GM21515 (cell line): ENCODE measurements around the gene DUOXA1.
"Not testable (repeated sequence)": the region's sequence is repeated elsewhere in the genome, so short reads cannot be mapped to it uniquely, and the experiment has no call there.

Experiments
- ATAC-seq: cut with Tn5 transposase; IDR thresholded peaks from one replicate; pipeline ENCODE4 v1.9.1; 2021; ENCODE audit not compliant: unreplicated experiment

DUOXA1 gene

DNA sequence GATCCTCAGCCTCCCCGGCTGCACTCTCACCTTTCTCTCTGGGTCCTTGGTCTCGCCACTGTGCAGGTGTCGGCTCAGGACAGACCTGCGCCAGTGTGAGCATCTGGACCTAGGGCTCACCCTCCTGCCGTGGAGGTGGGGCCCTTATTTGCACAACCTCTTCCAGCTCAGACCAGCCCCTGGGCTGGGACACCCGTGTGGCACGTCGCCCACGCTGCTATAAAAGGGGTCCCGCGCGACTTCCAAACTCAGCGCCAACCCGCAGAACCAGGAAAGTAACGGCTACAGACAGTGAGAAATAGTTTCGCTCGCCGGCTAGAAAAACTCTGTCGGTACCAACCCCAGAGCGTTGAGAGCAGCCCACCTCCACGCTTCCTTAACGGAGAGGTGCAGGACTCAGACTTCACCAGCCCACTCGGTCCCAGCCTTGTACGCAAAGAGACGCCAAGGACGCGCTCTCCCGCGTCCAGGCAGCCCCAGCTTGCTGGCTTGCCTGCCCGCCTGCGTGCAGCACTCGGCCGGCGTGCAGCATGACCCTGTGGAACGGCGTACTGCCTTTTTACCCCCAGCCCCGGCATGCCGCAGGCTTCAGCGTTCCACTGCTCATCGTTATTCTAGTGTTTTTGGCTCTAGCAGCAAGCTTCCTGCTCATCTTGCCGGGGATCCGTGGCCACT, 15.5 kb downstream of the DUOXA1 start, which contains the start of the genes DUOX2 and DUOXA2:
DUOX2 (minus strand) TSS at position 97 of the 675 bp plus-strand sequence. CDS start 761 bp downstream, outside the sequence.
DUOXA2 (plus strand) TSS at position 251 of the 675 bp plus-strand sequence; CDS start at position 531, 280 bp downstream.
- no peak for ATAC-seq

DNA sequence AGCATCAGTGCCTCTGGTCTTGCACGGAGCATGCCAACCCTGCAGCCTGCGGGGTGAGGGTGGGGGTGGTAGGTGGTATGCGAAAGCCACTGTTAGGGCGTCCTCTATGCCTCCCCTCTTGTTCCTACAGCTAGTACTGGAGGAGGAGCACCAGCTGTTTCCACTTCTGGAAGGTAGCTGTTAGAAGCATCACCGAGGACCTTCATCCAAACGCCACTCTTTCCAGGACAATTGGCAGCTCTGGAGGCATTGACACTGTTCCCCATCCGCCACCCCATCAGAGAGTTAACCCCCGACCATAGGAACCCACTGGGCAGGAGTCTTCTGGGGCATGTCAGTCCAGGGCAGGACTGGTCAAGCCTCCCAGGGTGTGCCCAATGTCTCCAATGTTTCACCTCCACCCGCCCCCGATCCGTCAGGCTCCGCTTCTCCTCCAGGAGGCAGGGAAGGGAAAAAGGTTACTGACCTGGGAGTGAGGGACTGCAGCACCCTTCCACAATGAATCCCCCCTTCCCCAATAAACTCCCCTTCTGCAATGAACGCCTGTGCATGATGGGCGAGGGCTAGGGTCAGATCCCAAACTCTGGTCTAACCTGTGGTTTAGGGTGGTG, 16.2 kb downstream of the DUOXA1 start:
- ATAC-seq: no peak

DNA sequence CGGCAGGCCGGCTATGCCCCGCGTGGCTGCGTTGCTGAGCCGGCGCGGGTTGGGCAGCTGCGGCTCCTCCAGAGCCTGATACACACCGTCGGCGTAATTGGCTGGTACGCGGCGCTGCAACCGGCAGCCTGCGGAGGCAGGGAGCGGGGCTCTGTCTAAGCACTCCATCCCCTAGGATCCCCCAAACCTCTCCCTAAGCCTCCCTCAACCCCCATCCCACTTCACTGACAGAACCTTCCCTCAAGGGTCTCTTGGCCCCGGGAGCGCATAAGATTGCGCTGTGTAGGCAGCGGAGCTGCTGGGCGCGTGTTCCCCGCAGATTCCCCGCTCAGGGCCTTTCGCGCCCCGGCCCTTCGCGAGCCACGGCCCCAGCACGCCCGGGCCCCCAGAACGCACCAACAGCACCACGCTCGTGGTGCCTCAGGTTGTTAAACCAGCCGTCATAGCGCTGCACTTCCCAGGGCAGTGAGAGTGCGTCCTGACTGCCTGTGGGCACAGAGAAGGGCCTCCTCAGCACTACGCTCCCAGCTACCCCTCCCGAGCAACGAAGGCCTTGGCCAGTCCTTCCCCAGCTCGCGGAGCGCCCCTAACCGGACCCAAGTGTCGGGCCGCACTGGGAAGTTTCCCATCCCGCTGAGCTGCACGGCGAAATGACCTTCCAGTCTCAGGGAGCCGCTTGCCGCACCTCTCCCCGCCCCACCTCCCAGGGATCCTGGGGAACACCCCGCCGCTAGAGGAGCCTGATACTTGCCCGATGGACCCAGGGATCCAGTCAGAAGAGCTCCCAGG, 16.9 kb downstream of the DUOXA1 start:
- ATAC-seq: no peak

DNA sequence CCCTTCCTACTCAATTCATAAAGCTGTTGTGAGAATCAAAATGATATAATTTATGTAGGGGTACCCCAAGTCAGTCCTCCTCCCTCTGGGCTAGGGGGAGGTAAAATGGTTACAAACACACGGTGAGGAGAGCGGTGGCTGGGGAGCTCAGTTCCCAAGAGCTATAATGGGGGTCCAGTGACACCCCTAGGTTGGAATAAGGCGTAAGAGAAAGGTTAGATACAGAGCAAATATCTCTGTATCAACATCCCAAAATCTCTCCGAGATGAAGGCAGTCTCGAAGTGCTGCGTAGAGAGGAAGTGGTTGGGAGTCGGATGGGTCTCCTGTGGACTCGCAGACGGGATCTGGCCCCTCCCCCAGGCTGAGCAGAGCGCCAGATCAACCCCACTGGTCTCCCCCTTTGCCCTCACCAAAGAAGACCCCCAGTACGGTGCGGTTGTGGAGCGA, 17.5 kb downstream of the DUOXA1 start:
- ATAC-seq: no peak

DNA sequence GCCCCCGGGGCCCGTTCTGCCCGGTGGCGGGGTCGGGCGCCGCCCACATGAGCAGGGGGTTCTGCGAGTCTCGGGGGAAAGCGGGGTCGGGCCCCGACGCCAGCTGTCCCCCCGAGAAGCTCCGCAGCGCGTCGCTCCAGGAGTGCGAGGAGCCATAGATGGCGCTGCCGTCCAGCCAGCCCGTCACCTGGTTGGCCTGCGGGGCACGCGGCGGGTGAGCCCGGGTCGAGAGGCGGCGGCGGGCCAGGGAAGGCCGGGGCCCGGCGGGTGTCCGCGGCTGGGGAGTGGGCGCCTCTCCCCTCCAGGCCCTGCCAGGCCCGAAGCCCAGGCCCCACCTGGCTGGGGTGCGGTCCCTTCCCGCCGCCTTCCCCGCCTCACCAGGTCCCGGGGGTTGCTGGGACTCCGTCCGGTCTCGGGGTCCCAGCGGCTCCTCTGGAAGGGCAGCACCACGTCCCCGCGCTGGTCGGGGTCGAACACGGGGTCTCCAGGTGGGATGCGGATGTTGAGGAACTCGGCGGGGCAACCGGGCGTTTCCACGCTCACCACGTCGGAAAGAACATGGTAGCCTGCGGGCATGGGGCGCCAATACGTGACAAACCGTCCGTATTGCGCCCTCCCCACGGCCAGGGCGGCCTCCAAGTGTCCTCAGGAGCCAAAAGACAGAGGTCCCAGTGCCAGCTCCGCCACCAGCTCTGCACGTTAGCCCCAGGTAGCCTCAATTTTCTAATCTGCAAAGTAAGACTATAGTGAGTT, 18.1 kb downstream of the DUOXA1 start:
- ATAC-seq: no peak

DNA sequence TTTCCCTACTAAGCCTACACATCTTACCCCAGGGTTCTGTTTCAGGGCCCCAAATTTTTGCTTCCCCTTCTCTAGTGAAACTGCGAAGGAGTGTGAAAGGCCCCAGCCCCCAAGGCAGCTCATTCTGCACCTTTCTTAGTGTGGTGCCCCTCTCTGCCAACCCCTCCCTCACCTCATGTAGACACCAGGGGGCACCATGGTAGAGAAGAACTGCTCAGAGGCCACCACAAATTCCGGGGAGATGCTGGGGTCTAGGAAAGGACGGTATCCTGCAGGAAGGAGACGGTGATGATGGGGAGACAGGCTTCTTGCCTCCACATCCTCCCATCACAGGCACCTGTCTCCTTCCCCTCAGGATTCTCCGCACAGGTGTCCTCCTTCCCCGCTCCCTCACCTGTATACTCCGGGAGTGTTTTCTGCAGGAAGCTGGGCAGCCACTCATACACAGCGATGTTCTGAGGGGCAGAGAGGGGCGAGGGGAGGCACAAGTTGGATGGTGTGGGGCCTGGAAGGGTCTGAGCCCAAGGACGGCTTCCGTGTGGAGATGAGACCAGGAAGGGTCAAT, 19.3 kb downstream of the DUOXA1 start:
- ATAC-seq: no peak

DNA sequence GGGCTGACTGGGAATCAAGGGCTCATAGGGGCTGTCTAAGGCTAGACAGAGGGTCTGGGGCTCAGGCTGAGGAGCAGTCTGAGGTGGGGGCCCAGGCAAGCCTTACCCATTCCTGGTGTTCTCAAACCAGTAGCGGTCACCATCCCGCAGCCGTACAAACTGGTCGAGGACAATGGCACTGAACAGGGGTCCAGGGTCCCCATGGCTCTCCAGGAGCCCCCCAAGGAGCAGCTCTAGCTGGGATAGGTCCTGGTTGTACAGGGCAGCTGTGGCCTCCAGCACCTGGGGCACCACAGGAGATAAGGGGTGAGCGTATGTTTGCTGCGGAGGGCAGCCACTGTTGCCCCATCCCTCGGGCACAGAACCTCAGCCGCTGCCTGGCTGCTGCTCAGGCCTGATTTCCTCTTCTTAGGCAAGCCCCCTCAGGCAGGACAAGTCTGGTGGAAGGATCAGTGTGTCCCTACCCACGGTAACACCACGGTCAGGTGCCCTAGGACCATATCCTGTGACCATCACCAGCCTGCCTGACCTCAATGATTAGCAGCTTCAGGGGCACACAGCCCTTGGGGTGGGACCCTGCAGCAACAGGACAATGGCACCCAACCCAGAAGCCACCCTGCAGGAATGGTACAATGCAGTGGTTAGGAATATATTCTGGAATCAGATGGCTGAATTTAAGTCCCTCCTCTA, 21.6 kb downstream of the DUOXA1 start:
- no peak for ATAC-seq

DNA sequence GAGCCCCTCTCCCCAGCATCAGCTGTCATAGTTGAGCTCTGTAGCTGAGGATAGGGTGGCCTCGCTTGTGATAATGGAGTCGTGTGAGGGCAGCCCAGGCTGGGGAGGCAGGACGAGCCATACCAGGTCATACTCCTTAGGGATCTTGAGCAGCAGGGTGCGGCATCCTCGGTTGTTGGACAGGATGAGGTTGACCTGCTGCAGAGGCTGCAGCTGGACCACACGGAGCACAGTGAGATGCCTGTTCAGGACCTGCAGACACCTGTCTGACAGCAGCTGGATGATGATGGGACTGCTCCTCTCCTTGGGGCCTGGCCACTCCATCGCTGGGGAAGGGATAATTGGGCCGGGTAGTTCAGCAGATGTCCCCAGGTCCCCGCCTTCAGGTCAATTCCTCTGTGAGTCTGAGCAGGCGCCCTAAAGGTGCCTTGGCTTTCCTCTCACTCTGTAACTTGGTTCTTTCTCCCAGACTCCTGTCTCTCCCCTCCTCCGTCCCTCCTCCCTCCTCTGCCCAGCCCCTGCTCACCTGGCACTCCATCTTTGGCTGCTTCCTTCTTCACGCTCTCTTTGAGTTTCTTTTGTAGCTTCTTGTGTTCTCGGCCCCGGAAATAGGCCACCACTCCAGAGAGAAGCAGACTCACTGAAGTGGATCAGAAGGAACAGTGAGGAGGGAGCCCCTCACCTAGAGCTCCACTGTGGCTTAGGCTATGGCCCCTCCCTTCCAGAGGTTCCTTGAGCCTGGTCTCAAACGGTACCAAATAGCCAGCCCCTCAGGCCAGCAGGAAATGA, 23.5 kb downstream of the DUOXA1 start:
- ATAC-seq: no peak

DNA sequence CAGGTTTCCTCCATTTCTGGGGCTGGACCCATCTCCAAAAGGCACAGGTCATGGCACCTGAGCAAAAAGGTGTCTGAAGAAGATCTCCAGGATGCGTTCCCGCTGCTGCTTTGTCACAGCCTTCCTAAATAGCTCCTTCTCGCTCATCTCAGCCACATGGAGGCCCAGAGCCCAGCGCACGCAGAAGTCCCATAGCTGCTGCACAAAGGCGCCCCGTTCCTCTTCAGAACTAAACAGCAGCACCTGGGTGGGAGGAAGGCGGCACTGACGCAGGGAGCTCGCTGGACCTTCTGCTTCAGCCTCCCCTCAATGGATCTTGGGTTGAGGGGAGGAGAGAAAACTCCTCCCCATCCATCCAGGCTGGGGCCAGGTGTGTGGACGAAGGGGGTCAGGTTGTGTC, 24.1 kb downstream of the DUOXA1 start:
- ATAC-seq: no peak

DNA sequence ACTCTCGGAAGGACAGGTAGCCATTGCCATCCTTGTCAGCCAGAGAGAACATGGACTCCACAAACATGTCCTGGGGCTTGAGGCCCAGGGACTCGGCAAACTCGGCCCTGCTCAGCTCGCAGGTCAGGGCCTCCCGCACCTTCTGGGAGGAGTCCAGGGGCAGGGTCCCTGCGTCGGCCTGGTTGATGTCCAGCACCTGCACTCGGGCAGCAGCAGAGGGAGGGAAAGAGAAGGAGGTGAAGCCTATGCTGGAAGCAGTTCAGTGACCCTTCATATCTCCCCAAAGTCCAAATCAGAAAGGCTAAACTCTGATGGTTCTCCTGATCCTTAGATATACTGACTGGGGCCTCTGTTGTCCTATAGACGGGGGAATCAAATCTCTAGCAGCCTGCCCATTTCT, 25.5 kb downstream of the DUOXA1 start:
- ATAC-seq: not testable (repeated sequence)

DNA sequence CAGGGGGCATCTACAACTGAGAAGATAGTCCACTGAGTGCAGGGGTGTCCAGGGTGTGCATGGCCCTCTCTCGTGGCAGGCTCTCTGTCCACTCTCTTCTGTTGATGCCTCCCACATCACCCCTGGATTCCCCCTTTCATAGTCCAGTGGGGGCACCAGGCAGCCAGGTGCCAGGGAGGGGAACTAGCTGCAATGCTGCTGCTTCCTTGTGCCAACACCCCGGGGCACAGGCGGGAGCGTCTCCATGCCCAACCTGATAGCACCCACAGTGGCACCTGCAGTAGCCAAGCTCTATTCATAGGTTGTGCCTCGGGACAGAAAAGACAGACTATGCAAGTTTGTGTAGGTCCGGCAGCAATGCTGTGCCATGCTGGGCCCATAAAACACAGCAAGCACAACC, 27.5 kb downstream of the DUOXA1 start:
- no peak for ATAC-seq

DNA sequence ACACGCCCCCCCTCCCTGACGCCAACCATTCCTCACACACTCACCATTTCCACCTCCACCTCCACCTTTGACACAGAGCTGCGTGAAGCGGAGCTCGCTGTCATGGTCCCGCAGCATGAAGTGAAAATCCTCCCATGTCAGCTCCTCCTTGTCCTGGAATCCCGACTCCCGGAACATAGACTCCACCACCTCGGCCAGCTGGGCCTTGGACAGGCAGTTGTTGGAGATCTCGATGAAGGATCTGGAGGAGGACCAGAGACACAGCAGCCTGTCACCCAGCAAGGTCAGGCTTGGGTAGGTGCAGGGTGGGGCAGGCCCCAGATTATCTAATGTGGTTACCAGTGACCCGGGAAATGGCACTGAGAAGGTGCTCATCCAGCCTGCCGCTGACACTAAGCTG, 27.9 kb downstream of the DUOXA1 start:
- no peak for ATAC-seq

DNA sequence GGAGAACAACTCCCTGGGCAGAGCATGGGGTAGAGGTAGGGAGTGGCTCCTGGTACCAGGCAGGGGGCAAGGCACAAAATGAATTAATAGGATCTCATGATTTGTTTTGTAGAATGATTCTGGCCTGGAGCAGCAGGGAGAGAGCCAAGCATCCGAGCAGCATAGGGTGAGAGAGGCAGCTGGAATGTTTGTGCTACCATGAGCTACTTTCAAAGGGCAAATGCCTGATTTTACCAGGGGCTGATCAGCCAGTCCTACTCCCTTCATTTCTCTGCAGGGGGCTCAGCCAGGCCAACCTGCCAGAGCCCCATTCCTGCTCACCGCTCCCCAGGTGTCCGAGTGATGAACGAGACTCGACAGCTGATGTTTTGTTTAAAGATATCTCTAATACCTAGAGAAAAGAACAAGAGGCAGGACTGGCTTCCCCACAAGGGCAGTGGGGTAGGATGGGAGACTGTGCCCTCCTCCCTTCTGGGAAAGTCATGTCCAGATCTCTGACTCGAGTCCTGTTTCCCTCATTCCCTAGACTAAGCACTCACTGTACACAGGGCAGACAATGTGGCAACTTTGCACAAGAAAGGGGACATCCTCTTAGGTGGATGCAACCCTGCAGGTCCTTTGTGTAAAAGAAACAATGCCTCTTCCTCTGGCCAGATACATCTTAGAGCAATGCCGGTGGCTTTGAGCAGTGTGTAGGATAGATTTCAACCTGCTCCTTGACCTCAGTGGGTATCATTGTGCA, 28.6 kb downstream of the DUOXA1 start:
- no peak for ATAC-seq

DNA sequence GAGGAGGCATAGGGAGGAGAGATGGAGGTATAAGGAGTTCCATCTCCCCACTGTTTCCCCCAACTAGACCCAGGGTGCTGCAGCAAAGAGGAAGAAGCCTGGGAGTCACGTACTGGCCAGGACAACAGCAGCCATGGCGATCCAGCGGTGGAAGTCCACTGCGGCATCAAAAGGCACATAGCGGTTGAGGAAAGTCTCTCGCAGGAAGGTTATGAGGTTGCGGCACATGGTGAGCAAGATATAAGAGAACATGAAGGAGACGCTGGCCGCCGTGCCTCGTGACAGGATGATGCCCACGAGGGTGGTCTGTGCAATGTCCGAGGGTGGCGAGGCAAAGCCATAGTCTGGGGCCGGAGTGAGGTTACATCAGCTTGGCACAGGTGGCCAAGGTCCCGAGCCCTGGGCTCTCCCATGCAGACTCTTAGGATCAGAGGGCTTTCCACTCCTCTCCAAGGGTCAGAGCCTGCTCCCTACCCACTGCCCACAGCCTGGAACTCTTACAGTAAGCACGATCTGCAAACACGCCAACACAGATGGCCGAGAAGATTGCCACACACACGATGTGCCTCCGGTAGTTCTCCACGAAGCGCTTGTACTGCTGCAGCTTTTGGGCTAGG, 30.0 kb downstream of the DUOXA1 start:
- ATAC-seq: no peak

DNA sequence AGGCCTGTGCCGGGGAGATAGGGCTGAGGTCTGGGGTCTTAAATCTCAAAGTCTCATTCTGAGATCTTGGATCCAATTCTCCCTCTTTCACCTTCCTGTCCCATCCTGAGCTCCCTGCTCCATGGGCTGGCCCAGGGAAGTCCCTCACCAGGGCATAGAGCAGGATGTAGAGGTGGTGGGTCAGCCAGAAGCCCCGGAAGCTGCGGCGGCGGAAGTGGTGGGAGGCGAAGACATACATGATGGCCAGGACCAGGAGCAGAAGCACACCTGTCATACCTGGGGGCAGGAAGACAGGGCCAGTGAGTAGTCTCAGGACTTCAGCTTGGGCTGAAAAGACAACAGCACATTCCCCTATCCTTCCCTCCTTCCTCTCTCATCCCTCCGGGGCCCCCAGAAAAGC, 32.2 kb downstream of the DUOXA1 start:
- no peak for ATAC-seq

DNA sequence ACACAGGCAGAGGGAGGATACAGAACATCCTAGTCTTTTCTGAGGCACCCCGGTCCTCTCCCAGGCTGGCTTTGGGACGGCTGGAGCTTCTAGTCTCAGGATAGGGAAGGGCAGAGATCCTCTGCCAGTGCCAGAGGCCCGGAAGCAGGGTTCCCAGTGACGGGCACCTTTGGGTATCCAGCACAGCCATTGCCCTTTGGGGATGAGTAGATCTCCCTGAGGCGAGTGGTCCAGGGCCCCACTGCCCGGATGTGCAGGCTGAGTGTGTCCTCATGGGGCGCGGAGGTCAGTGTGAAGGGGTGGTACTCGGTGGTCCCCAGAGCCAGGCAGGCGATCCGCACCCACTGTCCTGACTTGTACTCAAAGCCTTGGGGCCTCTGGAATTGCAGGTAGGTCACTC, 34.0 kb downstream of the DUOXA1 start:
- no peak for ATAC-seq

DNA sequence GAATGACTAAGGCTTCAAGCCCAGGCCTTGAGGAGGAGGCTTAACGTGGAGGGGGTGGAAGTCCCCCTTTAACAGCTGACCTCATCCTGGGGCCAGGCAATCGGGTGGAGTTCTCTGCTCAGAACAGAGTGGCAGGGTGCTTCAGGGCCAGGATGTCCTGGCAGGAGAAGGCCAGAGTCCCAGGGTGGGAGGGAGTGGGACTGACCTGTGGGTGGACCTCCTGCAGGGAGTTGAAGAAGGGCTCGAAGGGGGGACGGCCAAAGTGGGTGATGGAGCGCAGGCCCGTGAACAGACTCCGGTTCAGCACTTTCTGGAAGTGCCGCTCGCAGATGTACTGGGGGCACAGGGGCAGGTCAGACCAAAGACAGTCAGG, 35.3 kb downstream of the DUOXA1 start:
- no peak for ATAC-seq

DNA sequence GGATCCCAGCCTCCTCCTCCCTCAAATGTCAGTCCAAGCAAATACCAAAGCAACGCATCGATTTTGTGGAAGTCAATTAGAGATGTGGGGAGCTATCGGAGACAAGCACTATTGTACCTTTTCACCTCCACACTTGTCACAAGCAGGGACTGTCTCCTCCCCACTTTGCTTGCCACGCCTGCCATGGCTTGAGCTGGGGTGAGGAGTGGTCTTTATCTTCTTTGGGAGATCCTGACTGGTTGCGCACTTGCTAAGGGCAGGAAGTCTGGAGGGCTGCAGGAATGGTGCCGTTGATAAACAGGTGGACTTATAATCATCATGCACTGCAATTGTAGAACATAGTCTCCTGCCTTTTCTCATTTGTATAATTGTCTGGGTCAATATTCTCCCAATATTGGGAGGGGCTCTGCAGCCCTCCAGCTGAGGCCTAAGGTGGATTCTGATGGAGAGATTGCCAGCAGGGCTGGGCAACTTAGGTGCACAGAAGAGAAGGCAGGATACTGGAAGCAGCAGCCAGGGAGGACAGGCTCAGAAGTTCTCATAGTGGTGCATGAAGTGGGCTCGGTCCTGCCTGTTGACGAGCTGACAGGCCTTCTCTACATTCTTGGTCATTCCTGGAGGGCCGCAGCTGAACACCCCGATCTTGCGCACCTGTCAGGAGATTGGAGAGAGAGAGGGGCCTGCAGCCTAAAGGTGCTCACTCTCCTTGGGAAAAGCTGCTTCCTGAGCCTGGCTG, 35.9 kb downstream of the DUOXA1 start:
- no peak for ATAC-seq
